ENCODE results near the gene SMOC2. TPM values are rescaled to one million over a fixed set of nuclear protein-coding genes. Genes with fewer than 3 reads are reported as not detected.
A peak's percentile ranks its signal among the peaks of the same experiment; 100 is the strongest.

SMOC2 gene
- total RNA-seq, 1 donor from 2014 or later, result 102 TPM

- Histone ChIP-seq H3K9me3 (no peaks in the 10 kb centered on the region), H3K4me3 (no peak overlapping the region), H3K27me3 (no peaks in the 10 kb centered on the region), H3K27ac (peak overlapping the region in 1 of 2 donors; percentile 14), H3K36me3 (no peaks in the 10 kb centered on the region), H3K4me1 (peaks cover 0 to 10% of the 10 kb centered on the region in 2 donors)
- TF ChIP-seq, protein P1, sequence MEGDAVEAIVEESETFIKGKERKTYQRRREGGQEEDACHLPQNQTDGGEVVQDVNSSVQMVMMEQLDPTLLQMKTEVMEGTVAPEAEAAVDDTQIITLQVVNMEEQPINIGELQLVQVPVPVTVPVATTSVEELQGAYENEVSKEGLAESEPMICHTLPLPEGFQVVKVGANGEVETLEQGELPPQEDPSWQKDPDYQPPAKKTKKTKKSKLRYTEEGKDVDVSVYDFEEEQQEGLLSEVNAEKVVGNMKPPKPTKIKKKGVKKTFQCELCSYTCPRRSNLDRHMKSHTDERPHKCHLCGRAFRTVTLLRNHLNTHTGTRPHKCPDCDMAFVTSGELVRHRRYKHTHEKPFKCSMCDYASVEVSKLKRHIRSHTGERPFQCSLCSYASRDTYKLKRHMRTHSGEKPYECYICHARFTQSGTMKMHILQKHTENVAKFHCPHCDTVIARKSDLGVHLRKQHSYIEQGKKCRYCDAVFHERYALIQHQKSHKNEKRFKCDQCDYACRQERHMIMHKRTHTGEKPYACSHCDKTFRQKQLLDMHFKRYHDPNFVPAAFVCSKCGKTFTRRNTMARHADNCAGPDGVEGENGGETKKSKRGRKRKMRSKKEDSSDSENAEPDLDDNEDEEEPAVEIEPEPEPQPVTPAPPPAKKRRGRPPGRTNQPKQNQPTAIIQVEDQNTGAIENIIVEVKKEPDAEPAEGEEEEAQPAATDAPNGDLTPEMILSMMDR (IDR thresholded peaks at IDR 0.05), result no peak
- DNase-seq (ENCODE audit: low spot score in 2 of 2), result no peak
- intact Hi-C loops (cut with DNase I), result no loop called here
Observed at GRCh38 chr6:168496139-168496996, 55.4 kb downstream of the SMOC2 start.

GRCh38 chr6:168496997-168497331, 56.0 kb downstream of the SMOC2 start:
- peaks cover 0 to 10% of the 10 kb centered on the region in 2 donors for H3K4me1 ChIP-seq
- no peaks in the 10 kb centered on the region for H3K27me3 ChIP-seq
- TF ChIP-seq, protein P1 (IDR thresholded peaks at IDR 0.05), result no peak
- no peaks in the 10 kb centered on the region for H3K9me3 ChIP-seq
- H3K4me3 ChIP-seq, result no peak overlapping the region
- no peaks in the 10 kb centered on the region for H3K36me3 ChIP-seq
- DNase-seq (ENCODE audit: low spot score in 2 of 2), result no peak
- peak overlapping the region in 1 of 2 donors; percentile 14 for H3K27ac ChIP-seq
- intact Hi-C loops (cut with DNase I), result no loop called here

DNA sequence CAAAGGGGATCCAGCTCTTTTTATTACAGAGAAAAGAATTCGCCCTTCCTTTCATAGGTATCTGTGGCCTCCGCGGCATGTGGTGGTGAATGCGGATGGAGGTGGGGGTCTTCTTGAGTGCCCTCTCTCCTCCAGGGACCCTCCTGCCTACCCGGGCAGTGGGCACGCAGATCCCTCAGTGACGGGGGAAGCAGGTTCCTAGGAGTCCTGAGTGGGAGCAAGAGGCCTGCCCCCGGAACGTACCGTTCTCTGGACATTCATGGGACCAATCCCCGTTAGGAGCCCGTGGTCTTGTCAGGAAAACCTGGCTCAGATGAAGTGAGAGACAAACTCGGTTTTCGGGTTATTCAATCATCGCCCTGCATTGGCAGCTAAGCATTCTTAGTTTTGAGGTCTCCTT, 56.4 kb downstream of the SMOC2 start:
- intact Hi-C loops (cut with DNase I), result no loop called here
- Histone ChIP-seq H3K9me3 (no peaks in the 10 kb centered on the region), H3K4me1 (peaks cover 0 to 10% of the 10 kb centered on the region in 2 donors), H3K4me3 (no peak overlapping the region), H3K27me3 (no peaks in the 10 kb centered on the region), H3K27ac (peak overlapping the region in 1 of 2 donors; percentile 2), H3K36me3 (no peaks in the 10 kb centered on the region)
- DNase-seq (ENCODE audit: low spot score in 2 of 2), result no peak
- TF ChIP-seq, protein P1 (IDR thresholded peaks at IDR 0.05), result no peak

DNA sequence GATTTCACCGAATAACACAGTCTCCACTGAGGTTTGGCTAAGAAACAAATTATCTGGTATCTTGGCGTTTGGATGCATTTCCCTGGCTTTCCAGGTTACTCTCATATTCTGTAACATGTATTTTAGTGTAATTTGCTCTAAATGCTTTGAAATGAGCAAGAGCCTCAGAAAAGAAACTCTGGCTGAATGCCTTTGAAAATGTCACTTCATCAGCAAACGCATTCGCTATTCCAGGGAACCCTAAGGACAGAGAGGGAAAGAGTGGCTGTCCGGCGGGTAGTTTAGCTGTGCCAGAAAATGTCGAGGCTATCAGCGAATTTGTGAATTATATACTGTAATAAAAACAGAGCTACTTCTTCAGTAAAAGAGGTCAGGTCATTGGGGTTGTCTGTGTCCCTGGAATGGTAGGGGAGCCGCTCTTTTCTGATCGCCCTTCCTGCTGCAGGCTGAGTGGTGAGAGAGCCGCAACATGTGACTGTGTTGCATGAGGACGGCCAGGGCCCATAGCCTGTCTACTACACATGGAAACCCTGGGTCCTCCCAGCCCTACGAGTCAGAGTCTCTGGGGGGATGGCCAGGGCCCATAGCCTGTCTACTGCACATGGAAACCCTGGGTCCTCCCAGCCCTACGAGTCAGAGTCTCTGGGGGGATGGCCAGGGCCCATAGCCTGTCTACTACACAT, 57.3 kb downstream of the SMOC2 start:
- H3K36me3 ChIP-seq, result no peaks in the 10 kb centered on the region
- no peak overlapping the region for H3K4me3 ChIP-seq
- intact Hi-C loops (cut with DNase I), result no loop called here
- TF ChIP-seq, protein P1 (IDR thresholded peaks at IDR 0.05), result no peak
- H3K4me1 ChIP-seq, result peaks cover 0 to 10% of the 10 kb centered on the region in 2 donors
- no peak for DNase-seq (ENCODE audit: low spot score in 2 of 2)
- H3K27me3 ChIP-seq, result no peaks in the 10 kb centered on the region
- no peaks in the 10 kb centered on the region for H3K9me3 ChIP-seq
- H3K27ac ChIP-seq, result peak overlapping the region in 1 of 2 donors; percentile 2

DNA sequence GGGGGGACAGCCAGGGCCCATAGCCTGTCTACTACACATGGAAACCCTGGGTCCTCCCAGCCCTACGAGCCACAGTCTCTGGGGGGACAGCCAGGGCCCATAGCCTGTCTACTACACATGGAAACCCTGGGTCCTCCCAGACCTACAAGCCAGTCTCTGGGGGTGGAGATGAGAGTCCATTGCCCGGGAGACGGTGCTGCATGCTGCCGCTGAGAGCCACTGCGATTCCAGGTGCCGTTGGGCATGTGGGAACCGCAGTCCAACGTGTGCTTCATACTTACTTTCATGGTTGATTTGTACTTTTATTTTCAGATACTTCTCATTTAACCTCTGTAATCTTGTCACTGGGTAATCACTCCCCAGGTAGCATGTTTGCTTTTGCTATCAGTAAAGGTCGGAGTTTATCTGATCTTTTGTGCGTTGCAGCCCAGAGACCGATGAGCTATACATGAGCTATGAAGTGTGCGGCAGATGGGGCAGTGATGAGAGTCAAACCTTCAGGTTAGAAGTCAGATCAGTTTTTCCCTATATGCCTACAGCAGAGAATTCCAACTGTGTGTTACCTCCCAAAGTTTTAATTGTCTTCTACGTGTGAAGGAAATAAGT, 58.2 kb downstream of the SMOC2 start:
- no peak overlapping the region for H3K4me3 ChIP-seq
- intact Hi-C loops (cut with DNase I), result no loop called here
- H3K9me3 ChIP-seq, result no peaks in the 10 kb centered on the region

More for the DNA sequence above, 58.2 kb downstream of the SMOC2 start:
- no peaks in the 10 kb centered on the region for H3K27me3 ChIP-seq
- no peaks in the 10 kb centered on the region for H3K36me3 ChIP-seq
- H3K27ac ChIP-seq, result no peak overlapping the region
- peaks cover 0 to 6% of the 10 kb centered on the region in 2 donors for H3K4me1 ChIP-seq
- no peak for DNase-seq (ENCODE audit: low spot score in 2 of 2)
- TF ChIP-seq, protein P1 (IDR thresholded peaks at IDR 0.05), result no peak

Data from ascending aorta (tissue), 2 donors.